Neuronal stem cell (in vitro differentiated cells): Measurements from ENCODE around the gene CEACAM20.

Experiments
- DNase-seq: peaks from one replicate; pipeline ENCODE4 v3.0.0-alpha.2; 2013; ENCODE audit warnings: low spot score
- H2AFZ ChIP-seq: one replicate; pipeline ENCODE4 v1.6.1; 2013; ENCODE audit warnings: mild to moderate bottlenecking, low read length, inconsistent platforms
- H2AK5ac ChIP-seq: 2 replicates; pipeline ENCODE4 v1.6.1; 2013; ENCODE audit warnings: low read depth, mild to moderate bottlenecking, inconsistent platforms, low read length, moderate library complexity, mixed read lengths
- H2BK120ac ChIP-seq: 2 replicates; pipeline ENCODE4 v1.6.1; 2013; ENCODE audit warnings: low read depth, mild to moderate bottlenecking, inconsistent platforms, low read length, moderate library complexity, mixed read lengths
- H2BK12ac ChIP-seq: one replicate; pipeline ENCODE4 v1.6.1; 2013; ENCODE audit warnings: low read length, inconsistent platforms
- H2BK15ac ChIP-seq: 2 replicates; pipeline ENCODE4 v1.6.1; 2013; ENCODE audit warnings: mild to moderate bottlenecking, low read length, inconsistent platforms, mixed read lengths
- H2BK5ac ChIP-seq: one replicate; pipeline ENCODE4 v1.6.1; 2013; ENCODE audit warnings: inconsistent platforms, mild to moderate bottlenecking, low read length, moderate library complexity
- H3K14ac ChIP-seq: one replicate; pipeline ENCODE4 v1.6.1; 2013; ENCODE audit warnings: low read length, inconsistent platforms
- H3K18ac ChIP-seq: 2 replicates; pipeline ENCODE4 v1.6.1; 2013; ENCODE audit warnings: low read length, inconsistent platforms
- H3K23ac ChIP-seq: 2 replicates; pipeline ENCODE4 v1.6.1; 2013; ENCODE audit warnings: low read depth, mild to moderate bottlenecking, mixed read lengths, low read length, inconsistent platforms; ENCODE audit not compliant: poor library complexity
- H3K27ac ChIP-seq: replicated peaks from 3 replicates; pipeline ENCODE4 v1.5.1; 2013; ENCODE audit warnings: low read length, inconsistent platforms
- H3K27me3 ChIP-seq, 3 experiments: 2 replicates each; pipeline ENCODE4 v1.6.1; 2013; ENCODE audit warnings: low read length in 3 of 3, mild to moderate bottlenecking in 2 of 3, inconsistent platforms in 1 of 3, low read depth in 1 of 3, mixed read lengths in 1 of 3, moderate library complexity in 1 of 3; ENCODE audit not compliant: control insufficient read depth in 3 of 3, insufficient read depth in 3 of 3
- H3K36me3 ChIP-seq, 2 donors: replicated peaks in 1 of 2; 2 replicates each; pipeline ENCODE4 v1.6.1; 2013; ENCODE audit warnings: low read length in 2 of 2; ENCODE audit not compliant: control insufficient read depth in 2 of 2, insufficient read depth in 2 of 2
- H3K4ac ChIP-seq: 2 replicates; pipeline ENCODE4 v1.6.1; 2013; ENCODE audit warnings: inconsistent platforms, mild to moderate bottlenecking, low read length, moderate library complexity
- H3K4me1 ChIP-seq, 2 donors: 1 replicate in 1 of 2; 2 replicates in 1 of 2; pipeline ENCODE4 v1.6.1; 2013; ENCODE audit warnings: low read length in 2 of 2, low read depth in 1 of 2; ENCODE audit not compliant: control insufficient read depth in 2 of 2, insufficient read depth in 1 of 2
- H3K4me2 ChIP-seq: one replicate; pipeline ENCODE4 v1.6.1; 2013; ENCODE audit warnings: mild to moderate bottlenecking, low read length, inconsistent platforms; ENCODE audit not compliant: insufficient read depth, poor library complexity, severe bottlenecking
- H3K4me3 ChIP-seq, 2 donors: 2 replicates each; pipeline ENCODE4 v1.5.1; 2013; ENCODE audit warnings: low read length in 2 of 2, mild to moderate bottlenecking in 2 of 2, inconsistent platforms in 1 of 2, moderate library complexity in 1 of 2
- H3K79me1 ChIP-seq: one replicate; pipeline ENCODE4 v1.6.1; 2013; ENCODE audit warnings: low read depth, mild to moderate bottlenecking, inconsistent platforms, low read length, moderate library complexity
- H3K9ac ChIP-seq: one replicate; pipeline ENCODE4 v1.6.1; 2013; ENCODE audit warnings: mild to moderate bottlenecking, low read depth, low read length, inconsistent platforms; ENCODE audit not compliant: poor library complexity
- H3K9me3 ChIP-seq, 2 donors: replicated peaks in 1 of 2; 2 replicates each; pipeline versions ENCODE3 to v1.6.1; 2013; ENCODE audit warnings: low read length in 2 of 2, mild to moderate bottlenecking in 2 of 2, inconsistent platforms in 1 of 2, low read depth in 1 of 2, mixed read lengths in 1 of 2, moderate library complexity in 1 of 2; ENCODE audit not compliant: control insufficient read depth in 2 of 2, insufficient read depth in 1 of 2
- H4K8ac ChIP-seq: one replicate; pipeline ENCODE4 v1.6.1; 2013; ENCODE audit warnings: low read depth, mild to moderate bottlenecking, inconsistent platforms, low read length, moderate library complexity
- H4K91ac ChIP-seq: one replicate; pipeline ENCODE4 v1.6.1; 2013; ENCODE audit warnings: low read length, low read depth, mild to moderate bottlenecking, inconsistent platforms; ENCODE audit not compliant: poor library complexity
- WGBS, 2 donors: extraction: QIAGEN DNeasy Blood & Tissue Kit; methylation state at CpG; one replicate each; pipeline ENCODE4 v1.1.7; 2013; ENCODE audit warnings: missing lambda C conversion rate in 2 of 2, mixed read lengths in 1 of 2; ENCODE audit not compliant: insufficient read length in 2 of 2, insufficient replicate concordance in 1 of 2; ENCODE audit errors: extremely low coverage in 2 of 2; 5-methylcytosine and 5-hydroxymethylcytosine counted together

The CEACAM20 gene

GRCh38 chr19:44549507-44549906 lies 20.0 kb upstream of the CEACAM20 start:
- Histone ChIP-seq H2BK15ac (no peak overlapping the region), H2BK5ac (no peak overlapping the region), H3K27me3 (peaks cover 0 to 5% (median 0%) of the 10 kb centered on the region in 3 experiments), H3K4me3 (no peak overlapping the region), H3K23ac (no peak overlapping the region), H2BK120ac (no peak overlapping the region), H3K4ac (no peak overlapping the region), H4K91ac (no peak overlapping the region), H4K8ac (no peak overlapping the region), H3K9me3 (peaks cover 0 to 5% of the 10 kb centered on the region in 2 donors), H3K9ac (no peak overlapping the region), H2BK12ac (no peak overlapping the region), H3K27ac (no peak overlapping the region), H3K79me1 (no peaks in the 10 kb centered on the region), H3K4me2 (no peak overlapping the region), H3K18ac (no peak overlapping the region), H3K14ac (no peak overlapping the region), H2AK5ac (no peak overlapping the region), H3K36me3 (no peaks in the 10 kb centered on the region), H3K4me1 (no peaks in the 10 kb centered on the region), H2AFZ (no peak overlapping the region)
- DNase-seq: no peak
- WGBS, 2 donors: no CpG with 5 or more reads among the region's 3 CpGs

GRCh38 chr19:44548736-44549135 lies 19.3 kb upstream of the CEACAM20 start:
- peak overlapping the region in 1 of 2 donors; percentile 66 for H3K4me3 ChIP-seq
- no peak overlapping the region for H4K91ac ChIP-seq
- no peak overlapping the region for H3K4me2 ChIP-seq
- no peak overlapping the region for H3K18ac ChIP-seq
- H2BK5ac ChIP-seq: no peak overlapping the region
- no peaks in the 10 kb centered on the region for H3K79me1 ChIP-seq
- H3K14ac ChIP-seq: peak overlapping the region; percentile 56
- no peak overlapping the region for H2BK12ac ChIP-seq
- no peak overlapping the region for H2AK5ac ChIP-seq
- H3K9ac ChIP-seq: peak overlapping the region; percentile 3
- no peak overlapping the region for H3K23ac ChIP-seq
- no peak overlapping the region for H3K27ac ChIP-seq
- H3K4ac ChIP-seq: no peak overlapping the region
- H3K27me3 ChIP-seq: peaks cover 0 to 5% (median 0%) of the 10 kb centered on the region in 3 experiments
- H3K36me3 ChIP-seq: no peaks in the 10 kb centered on the region
- peak overlapping the region; percentile 72 for H4K8ac ChIP-seq
- H2BK15ac ChIP-seq: no peak overlapping the region
- H3K4me1 ChIP-seq: no peaks in the 10 kb centered on the region
- WGBS, 2 donors: no CpG with 5 or more reads among the region's 4 CpGs
- no peak overlapping the region for H2BK120ac ChIP-seq
- H2AFZ ChIP-seq: no peak overlapping the region
- peaks cover 0 to 5% of the 10 kb centered on the region in 2 donors for H3K9me3 ChIP-seq
- DNase-seq: no peak

- 100% methylated on average over 1 to 2 of the region's 2 CpGs for WGBS, 2 donors
- H3K4me1 ChIP-seq: no peaks in the 10 kb centered on the region
- H3K36me3 ChIP-seq: no peaks in the 10 kb centered on the region
- H3K4ac ChIP-seq: no peak overlapping the region
- no peak overlapping the region for H2BK5ac ChIP-seq
- H3K14ac ChIP-seq: no peak overlapping the region
- H3K79me1 ChIP-seq: no peaks in the 10 kb centered on the region
- no peak overlapping the region for H4K91ac ChIP-seq
- H4K8ac ChIP-seq: no peak overlapping the region
- H3K18ac ChIP-seq: no peak overlapping the region
- no peak overlapping the region for H2BK12ac ChIP-seq
- H3K9me3 ChIP-seq: peaks cover 0 to 12% of the 10 kb centered on the region in 2 donors
- H2BK15ac ChIP-seq: no peak overlapping the region
- no peak overlapping the region for H3K23ac ChIP-seq
- no peak overlapping the region for H3K4me3 ChIP-seq
- H3K27me3 ChIP-seq: peaks cover 0 to 3% (median 0%) of the 10 kb centered on the region in 3 experiments
- no peak overlapping the region for H2AFZ ChIP-seq
- no peak overlapping the region for H3K4me2 ChIP-seq
- H3K27ac ChIP-seq: no peak overlapping the region
- no peak overlapping the region for H2AK5ac ChIP-seq
- no peak overlapping the region for H3K9ac ChIP-seq
- no peak for DNase-seq
- H2BK120ac ChIP-seq: no peak overlapping the region
Measured at GRCh38 chr19:44544031-44544430, 14.6 kb upstream of the CEACAM20 start.

GRCh38 chr19:44542671-44543070 lies 13.2 kb upstream of the CEACAM20 start:
- DNase-seq: no peak
- no CpG with 5 or more reads among the region's 1 CpG for WGBS, 2 donors
- no peak overlapping the region for H3K14ac ChIP-seq
- H2AFZ ChIP-seq: no peak overlapping the region
- H3K23ac ChIP-seq: no peak overlapping the region
- H3K4me2 ChIP-seq: no peak overlapping the region
- no peaks in the 10 kb centered on the region for H3K36me3 ChIP-seq
- H2BK12ac ChIP-seq: no peak overlapping the region
- no peak overlapping the region for H3K27ac ChIP-seq
- no peak overlapping the region for H2BK5ac ChIP-seq
- H3K27me3 ChIP-seq: no peaks in the 10 kb centered on the region
- no peak overlapping the region for H3K9ac ChIP-seq
- no peak overlapping the region for H3K18ac ChIP-seq
- H3K4me1 ChIP-seq: no peaks in the 10 kb centered on the region
- no peak overlapping the region for H3K4me3 ChIP-seq
- no peak overlapping the region for H2AK5ac ChIP-seq
- no peak overlapping the region for H2BK15ac ChIP-seq
- no peak overlapping the region for H3K4ac ChIP-seq
- H2BK120ac ChIP-seq: no peak overlapping the region
- H4K91ac ChIP-seq: no peak overlapping the region
- no peak overlapping the region for H4K8ac ChIP-seq
- no peaks in the 10 kb centered on the region for H3K79me1 ChIP-seq
- H3K9me3 ChIP-seq: peaks cover 0 to 10% of the 10 kb centered on the region in 2 donors
